Measurements from ENCODE around the gene MAGI2.

DNA sequence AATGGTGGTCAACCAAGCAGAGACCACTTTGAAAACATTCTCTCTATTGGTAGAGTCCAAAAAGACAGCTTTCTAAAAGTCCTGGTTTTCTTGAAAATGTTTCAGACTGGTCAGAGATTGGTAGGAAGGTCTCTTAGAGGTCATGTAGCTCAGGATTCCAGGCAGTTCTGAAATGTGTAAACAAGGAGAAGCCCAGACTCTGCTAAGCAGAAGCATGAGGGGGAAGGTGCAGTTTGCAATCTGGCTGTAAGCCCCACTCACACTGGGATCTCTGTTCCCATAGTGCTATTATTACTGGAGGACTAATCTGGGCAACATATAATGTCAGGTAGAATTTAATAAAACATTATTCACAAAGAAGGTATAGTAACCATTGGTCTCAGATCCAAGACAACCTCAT, 101.1 kb downstream of the MAGI2 start:
- no peak for TF ChIP-seq ZFP30 (CRISPR knock-in tag; IDR thresholded peaks at IDR 0.05)
- TF ChIP-seq, protein P1, sequence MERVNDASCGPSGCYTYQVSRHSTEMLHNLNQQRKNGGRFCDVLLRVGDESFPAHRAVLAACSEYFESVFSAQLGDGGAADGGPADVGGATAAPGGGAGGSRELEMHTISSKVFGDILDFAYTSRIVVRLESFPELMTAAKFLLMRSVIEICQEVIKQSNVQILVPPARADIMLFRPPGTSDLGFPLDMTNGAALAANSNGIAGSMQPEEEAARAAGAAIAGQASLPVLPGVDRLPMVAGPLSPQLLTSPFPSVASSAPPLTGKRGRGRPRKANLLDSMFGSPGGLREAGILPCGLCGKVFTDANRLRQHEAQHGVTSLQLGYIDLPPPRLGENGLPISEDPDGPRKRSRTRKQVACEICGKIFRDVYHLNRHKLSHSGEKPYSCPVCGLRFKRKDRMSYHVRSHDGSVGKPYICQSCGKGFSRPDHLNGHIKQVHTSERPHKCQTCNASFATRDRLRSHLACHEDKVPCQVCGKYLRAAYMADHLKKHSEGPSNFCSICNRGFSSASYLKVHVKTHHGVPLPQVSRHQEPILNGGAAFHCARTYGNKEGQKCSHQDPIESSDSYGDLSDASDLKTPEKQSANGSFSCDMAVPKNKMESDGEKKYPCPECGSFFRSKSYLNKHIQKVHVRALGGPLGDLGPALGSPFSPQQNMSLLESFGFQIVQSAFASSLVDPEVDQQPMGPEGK (CRISPR knock-in tag; IDR thresholded peaks at IDR 0.05; ENCODE audit: borderline replicate concordance), result no peak
- no peak for TF ChIP-seq OSR1 (CRISPR knock-in tag; IDR thresholded peaks at IDR 0.05)
- TF ChIP-seq, protein P2, sequence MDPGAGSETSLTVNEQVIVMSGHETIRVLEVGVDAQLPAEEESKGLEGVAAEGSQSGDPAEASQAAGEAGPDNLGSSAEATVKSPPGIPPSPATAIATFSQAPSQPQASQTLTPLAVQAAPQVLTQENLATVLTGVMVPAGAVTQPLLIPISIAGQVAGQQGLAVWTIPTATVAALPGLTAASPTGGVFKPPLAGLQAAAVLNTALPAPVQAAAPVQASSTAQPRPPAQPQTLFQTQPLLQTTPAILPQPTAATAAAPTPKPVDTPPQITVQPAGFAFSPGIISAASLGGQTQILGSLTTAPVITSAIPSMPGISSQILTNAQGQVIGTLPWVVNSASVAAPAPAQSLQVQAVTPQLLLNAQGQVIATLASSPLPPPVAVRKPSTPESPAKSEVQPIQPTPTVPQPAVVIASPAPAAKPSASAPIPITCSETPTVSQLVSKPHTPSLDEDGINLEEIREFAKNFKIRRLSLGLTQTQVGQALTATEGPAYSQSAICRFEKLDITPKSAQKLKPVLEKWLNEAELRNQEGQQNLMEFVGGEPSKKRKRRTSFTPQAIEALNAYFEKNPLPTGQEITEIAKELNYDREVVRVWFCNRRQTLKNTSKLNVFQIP (CRISPR knock-in tag; IDR thresholded peaks at IDR 0.05; ENCODE audit: borderline replicate concordance, low read depth), result no peak
- TF ChIP-seq CSDC2 (CRISPR knock-in tag; IDR thresholded peaks at IDR 0.05), result no peak
- TF ChIP-seq TOX (CRISPR knock-in tag; IDR thresholded peaks at IDR 0.05; ENCODE audit: borderline replicate concordance), result no peak
- no peak for TF ChIP-seq ARNTL (CRISPR knock-in tag; IDR thresholded peaks at IDR 0.05; ENCODE audit: borderline replicate concordance, low read depth)
- TF ChIP-seq PPARA (CRISPR knock-in tag; IDR thresholded peaks at IDR 0.05; ENCODE audit: borderline replicate concordance), result no peak
- TF ChIP-seq ZNF70 (CRISPR knock-in tag; IDR thresholded peaks at IDR 0.05), result no peak
- no peak for TF ChIP-seq ESRRG (CRISPR knock-in tag; IDR thresholded peaks at IDR 0.05)
- no peak for TF ChIP-seq RARB (CRISPR knock-in tag; IDR thresholded peaks at IDR 0.05)
- TF ChIP-seq, protein P3, sequence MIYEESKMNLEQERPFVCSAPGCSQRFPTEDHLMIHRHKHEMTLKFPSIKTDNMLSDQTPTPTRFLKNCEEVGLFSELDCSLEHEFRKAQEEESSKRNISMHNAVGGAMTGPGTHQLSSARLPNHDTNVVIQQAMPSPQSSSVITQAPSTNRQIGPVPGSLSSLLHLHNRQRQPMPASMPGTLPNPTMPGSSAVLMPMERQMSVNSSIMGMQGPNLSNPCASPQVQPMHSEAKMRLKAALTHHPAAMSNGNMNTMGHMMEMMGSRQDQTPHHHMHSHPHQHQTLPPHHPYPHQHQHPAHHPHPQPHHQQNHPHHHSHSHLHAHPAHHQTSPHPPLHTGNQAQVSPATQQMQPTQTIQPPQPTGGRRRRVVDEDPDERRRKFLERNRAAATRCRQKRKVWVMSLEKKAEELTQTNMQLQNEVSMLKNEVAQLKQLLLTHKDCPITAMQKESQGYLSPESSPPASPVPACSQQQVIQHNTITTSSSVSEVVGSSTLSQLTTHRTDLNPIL (CRISPR knock-in tag; IDR thresholded peaks at IDR 0.05; ENCODE audit: low read depth), result no peak

All from SK-N-SH treated with all-trans-retinoic acid at 6 μM for 48 hours (cell line).